DOHH2 (cell line): Measurements from ENCODE around the gene MDGA2.

Experiments
- CTCF ChIP-seq: fragments of 200-600 bp; sonication (generic); IDR thresholded peaks from one replicate; pipeline ENCODE4 v1.5.1; 2014; ENCODE audit warnings: antibody characterized with exemption, mild to moderate bottlenecking, low read depth, low read length; ENCODE audit not compliant: poor library complexity, severe bottlenecking
- EZH2phosphoT487 ChIP-seq: fragments of 200-600 bp; sonication (generic); IDR thresholded peaks from 2 replicates; pipeline ENCODE4 v1.6.1; 2017; ENCODE audit warnings: borderline replicate concordance, mild to moderate bottlenecking, antibody characterized with exemption, low read length, moderate library complexity, mixed read lengths

- TF ChIP-seq CTCF (no peak), EZH2phosphoT487 (no peak)
Observed at GRCh38 chr14:46989566-46989965, 685.8 kb downstream of the MDGA2 start.
